Osteocyte (in vitro differentiated cells): ENCODE data around the gene DOCK2. TPM values are rescaled to one million over a fixed set of nuclear protein-coding genes. Genes with fewer than 3 reads are reported as not detected.

ENCODE experiments used
- DNase-seq: peaks from one replicate; pipeline ENCODE4 v3.0.0; 2021; ENCODE audit warnings: mixed read lengths; ENCODE audit not compliant: unreplicated experiment; ENCODE audit errors: extremely low spot score
- H3K27ac Mint-ChIP-seq: one replicate; pipeline ENCODE4 v1.8.0; 2021; ENCODE audit warnings: mild to moderate bottlenecking, mixed read lengths; ENCODE audit not compliant: unreplicated experiment
- H3K27me3 Mint-ChIP-seq: one replicate; pipeline ENCODE4 v1.8.0; 2021; ENCODE audit warnings: mixed read lengths; ENCODE audit not compliant: unreplicated experiment
- H3K36me3 Mint-ChIP-seq: one replicate; pipeline ENCODE4 v1.8.0; 2021; ENCODE audit warnings: mixed read lengths; ENCODE audit not compliant: unreplicated experiment
- H3K4me1 Mint-ChIP-seq: one replicate; pipeline ENCODE4 v1.8.0; 2021; ENCODE audit warnings: mixed read lengths; ENCODE audit not compliant: unreplicated experiment
- H3K4me3 Mint-ChIP-seq: one replicate; pipeline ENCODE4 v1.8.0; 2021; ENCODE audit warnings: mild to moderate bottlenecking, moderate library complexity, mixed read lengths; ENCODE audit not compliant: unreplicated experiment
- H3K9me3 Mint-ChIP-seq: one replicate; pipeline ENCODE4 v1.8.0; 2021; ENCODE audit warnings: mixed read lengths; ENCODE audit not compliant: unreplicated experiment
- total RNA-seq: library from RNA; stranded (reverse); gene quantifications from 2 replicates; pipeline ENCODE4 v1.2.1, GENCODE V29; 2021
- TF ChIP-seq, protein P1 (sequence below): fragments of 200-600 bp; sonication (generic); IDR thresholded peaks from 2 replicates; pipeline ENCODE4 v1.5.0; 2021; ENCODE audit warnings: antibody characterized with exemption, mild to moderate bottlenecking, moderate library complexity

The DOCK2 gene
- total RNA-seq, 1 donor from 2014 or later = 11.6 TPM

DNA sequence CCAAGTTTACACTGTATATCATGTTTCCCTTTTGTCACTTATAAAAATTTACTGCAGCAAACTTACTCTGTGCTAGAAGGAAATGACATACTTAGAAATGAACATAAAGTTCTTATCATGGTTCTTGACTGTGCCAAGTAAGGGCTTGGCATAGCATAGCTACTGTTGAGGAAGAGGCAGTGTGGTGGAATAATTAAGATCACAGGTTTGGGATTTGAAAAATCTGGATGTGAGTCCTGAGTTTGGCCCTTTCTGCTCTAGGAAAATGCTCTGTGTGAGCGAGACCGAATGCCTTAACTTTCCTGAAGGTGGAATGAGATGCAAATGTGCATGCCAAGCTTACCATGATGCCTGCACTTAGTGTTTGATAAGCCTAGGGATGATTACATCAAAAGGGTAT, 243.7 kb downstream of the DOCK2 start:
- Mint-ChIP-seq H3K9me3 (no peaks in the 10 kb centered on the region), H3K4me1 (peaks cover 3% of the 10 kb centered on the region), H3K27me3 (no peaks in the 10 kb centered on the region), H3K36me3 (peaks cover 7% of the 10 kb centered on the region), H3K4me3 (no peak overlapping the region), H3K27ac (no peak overlapping the region)
- TF ChIP-seq, protein P1, sequence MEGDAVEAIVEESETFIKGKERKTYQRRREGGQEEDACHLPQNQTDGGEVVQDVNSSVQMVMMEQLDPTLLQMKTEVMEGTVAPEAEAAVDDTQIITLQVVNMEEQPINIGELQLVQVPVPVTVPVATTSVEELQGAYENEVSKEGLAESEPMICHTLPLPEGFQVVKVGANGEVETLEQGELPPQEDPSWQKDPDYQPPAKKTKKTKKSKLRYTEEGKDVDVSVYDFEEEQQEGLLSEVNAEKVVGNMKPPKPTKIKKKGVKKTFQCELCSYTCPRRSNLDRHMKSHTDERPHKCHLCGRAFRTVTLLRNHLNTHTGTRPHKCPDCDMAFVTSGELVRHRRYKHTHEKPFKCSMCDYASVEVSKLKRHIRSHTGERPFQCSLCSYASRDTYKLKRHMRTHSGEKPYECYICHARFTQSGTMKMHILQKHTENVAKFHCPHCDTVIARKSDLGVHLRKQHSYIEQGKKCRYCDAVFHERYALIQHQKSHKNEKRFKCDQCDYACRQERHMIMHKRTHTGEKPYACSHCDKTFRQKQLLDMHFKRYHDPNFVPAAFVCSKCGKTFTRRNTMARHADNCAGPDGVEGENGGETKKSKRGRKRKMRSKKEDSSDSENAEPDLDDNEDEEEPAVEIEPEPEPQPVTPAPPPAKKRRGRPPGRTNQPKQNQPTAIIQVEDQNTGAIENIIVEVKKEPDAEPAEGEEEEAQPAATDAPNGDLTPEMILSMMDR = no peak
- no peak for DNase-seq

DNA sequence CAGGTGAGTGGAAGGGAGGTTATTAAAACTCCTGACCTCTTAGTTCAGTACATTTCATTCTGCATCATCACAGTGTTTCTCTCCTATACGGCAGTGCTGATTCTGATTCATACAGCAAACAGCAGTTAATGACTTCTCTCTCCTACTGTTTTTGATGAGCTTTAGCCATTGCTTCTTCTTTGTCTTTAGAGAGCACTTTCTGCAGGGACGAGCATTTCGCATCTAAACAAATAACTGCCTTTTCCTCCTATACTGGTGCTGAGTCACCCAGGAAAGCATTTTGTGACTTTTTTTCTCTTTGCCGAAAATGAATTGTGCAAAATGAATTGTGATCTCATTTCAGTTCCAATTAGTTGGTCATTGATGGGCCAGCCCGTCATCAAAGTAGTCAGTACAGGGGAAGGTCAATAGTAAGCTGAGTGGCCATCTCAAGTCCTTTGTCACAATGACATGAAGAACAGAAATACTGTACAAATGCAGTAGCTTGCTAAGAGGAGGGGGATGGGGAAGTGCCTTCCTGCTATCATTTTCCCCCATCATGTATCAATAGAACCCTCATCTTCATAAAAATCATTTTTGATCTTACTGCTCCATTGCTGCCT, 244.7 kb downstream of the DOCK2 start:
- no peaks in the 10 kb centered on the region for H3K27me3 Mint-ChIP-seq
- no peaks in the 10 kb centered on the region for H3K9me3 Mint-ChIP-seq
- TF ChIP-seq, protein P1 = no peak
- DNase-seq = no peak
- H3K36me3 Mint-ChIP-seq = peaks cover 6% of the 10 kb centered on the region
- no peak overlapping the region for H3K4me3 Mint-ChIP-seq
- no peak overlapping the region for H3K27ac Mint-ChIP-seq
- peaks cover 3% of the 10 kb centered on the region for H3K4me1 Mint-ChIP-seq

DNA sequence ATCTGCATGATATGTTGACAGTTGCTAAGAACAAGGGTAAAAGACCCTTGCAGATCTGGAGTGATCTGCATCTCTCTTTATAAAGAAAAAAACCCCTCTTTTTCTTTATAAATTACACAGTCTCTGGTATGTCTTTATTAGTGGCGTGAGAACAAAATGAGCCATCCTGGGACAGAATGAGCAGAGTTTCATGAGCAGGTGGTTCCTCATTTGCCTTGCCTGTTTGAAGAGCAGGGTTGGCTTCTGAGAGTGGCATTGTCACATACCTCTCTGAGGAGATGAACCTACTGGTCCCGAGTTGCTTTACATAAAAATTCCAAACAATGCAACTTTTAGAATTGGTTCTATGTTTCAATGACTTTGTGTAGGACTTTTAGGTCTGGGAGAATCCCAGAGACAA, 249.0 kb downstream of the DOCK2 start:
- H3K36me3 Mint-ChIP-seq = no peaks in the 10 kb centered on the region
- H3K4me1 Mint-ChIP-seq = no peaks in the 10 kb centered on the region

DNA sequence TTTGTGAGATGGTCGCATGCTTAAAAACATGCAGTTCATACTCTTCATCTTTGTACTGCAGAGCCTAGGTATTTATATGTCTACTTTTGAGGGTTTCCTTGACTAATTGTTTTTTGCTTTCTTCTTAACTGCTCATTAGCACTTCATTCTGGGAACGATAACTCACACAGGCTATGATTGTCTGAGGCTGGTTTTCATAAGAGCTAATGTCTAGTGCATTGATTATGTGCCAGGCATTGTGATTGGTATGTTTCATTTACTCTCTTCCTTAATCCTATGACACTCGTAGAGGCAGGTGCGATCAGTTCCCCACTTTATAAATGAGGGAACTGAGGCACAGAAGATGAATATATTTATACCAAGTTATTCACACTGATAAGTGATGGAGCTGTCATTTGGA, 249.6 kb downstream of the DOCK2 start:
- Mint-ChIP-seq H3K27me3 (no peaks in the 10 kb centered on the region), H3K9me3 (no peaks in the 10 kb centered on the region), H3K36me3 (no peaks in the 10 kb centered on the region), H3K27ac (no peak overlapping the region), H3K4me3 (no peak overlapping the region), H3K4me1 (no peaks in the 10 kb centered on the region)
- TF ChIP-seq, protein P1 = no peak
- DNase-seq = no peak

More for the DNA sequence above, 249.0 kb downstream of the DOCK2 start:
- DNase-seq = no peak
- Mint-ChIP-seq H3K4me3 (no peak overlapping the region), H3K27ac (no peak overlapping the region), H3K9me3 (no peaks in the 10 kb centered on the region), H3K27me3 (no peaks in the 10 kb centered on the region)
- TF ChIP-seq, protein P1 = no peak

DNA sequence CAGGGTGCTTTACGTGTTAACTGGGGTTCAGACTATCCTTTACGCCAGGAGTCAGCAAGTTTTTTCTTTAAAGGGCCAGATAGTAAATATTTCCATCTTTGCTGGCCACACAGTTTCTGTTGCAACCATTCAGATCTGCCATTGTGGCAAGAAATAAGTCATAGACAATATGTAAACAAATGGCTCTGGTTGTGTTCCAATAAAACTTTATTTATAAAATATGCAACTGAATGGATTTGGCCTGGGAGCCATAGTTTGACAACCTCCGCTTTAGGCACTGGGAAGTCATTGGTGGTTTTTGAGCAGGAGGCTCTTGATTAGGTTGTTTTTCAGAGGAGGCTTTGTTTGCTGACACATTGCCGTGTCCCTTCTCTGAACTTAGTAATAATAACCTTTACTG, 252.5 kb downstream of the DOCK2 start:
- H3K27me3 Mint-ChIP-seq = no peaks in the 10 kb centered on the region
- DNase-seq = no peak

More for the DNA sequence above, 252.5 kb downstream of the DOCK2 start:
- no peak overlapping the region for H3K4me3 Mint-ChIP-seq
- TF ChIP-seq, protein P1 = no peak
- H3K36me3 Mint-ChIP-seq = no peaks in the 10 kb centered on the region
- H3K4me1 Mint-ChIP-seq = peaks cover 21% of the 10 kb centered on the region
- no peak overlapping the region for H3K27ac Mint-ChIP-seq
- no peaks in the 10 kb centered on the region for H3K9me3 Mint-ChIP-seq
